PC-9 (cell line): Measurements from ENCODE around the gene XCL2. TPM values are rescaled to one million over a fixed set of nuclear protein-coding genes. Genes with fewer than 3 reads are reported as not detected.
"Not testable (repeated sequence)": the region's sequence is repeated elsewhere in the genome, so short reads cannot be mapped to it uniquely, and the experiment has no call there.

Experiments used
- BruUV-seq: library from RNA; stranded (reverse); fragments of 400-500 nt; replicated peaks from 2 replicates; lab custom pipeline; 2021; lab: Mats Ljungman, UMichigan
- CTCF ChIA-PET: fragments of 300-600 bp; sonication (Branson Sonifier 250); formaldehyde crosslinking; loops from one replicate; lab custom pipeline; 2022; ENCODE audit warnings: antibody characterized with exemption; lab: Charles Lee
- POLR2A ChIA-PET: fragments of 300-600 bp; sonication (Branson Sonifier 250); formaldehyde crosslinking; loops from one replicate; lab custom pipeline; 2022; ENCODE audit warnings: antibody characterized with exemption; ENCODE audit not compliant: unreplicated experiment; lab: Charles Lee
- DNase-seq, 2 experiments: peaks; one replicate each; pipeline versions ENCODE4 v3.0.0 to v3.0.0-alpha.2; 2015 to 2022; ENCODE audit warnings: mixed read lengths in 1 of 2
- H2AFZ ChIP-seq: fragments of 200-600 bp; sonication (generic); 2 replicates; pipeline ENCODE4 v1.8.1; 2017; ENCODE audit warnings: antibody characterized with exemption
- H3F3A ChIP-seq: fragments of 200-600 bp; sonication (generic); 2 replicates; pipeline ENCODE4 v1.8.1; 2017; ENCODE audit warnings: antibody characterized with exemption, mild to moderate bottlenecking, low read depth; ENCODE audit not compliant: insufficient read depth
- H3K27ac ChIP-seq: fragments of 200-600 bp; sonication (generic); 2 replicates; pipeline ENCODE4 v1.6.1; 2016; ENCODE audit warnings: mixed run types
- H3K27me3 ChIP-seq: fragments of 200-600 bp; sonication (generic); 2 replicates; pipeline ENCODE4 v1.6.1; 2016; ENCODE audit warnings: low read depth, mixed run types; ENCODE audit not compliant: insufficient read depth
- H3K36me3 ChIP-seq: fragments of 200-600 bp; sonication (generic); 2 replicates; pipeline ENCODE4 v1.6.1; 2016; ENCODE audit warnings: low read depth, mixed run types
- H3K4me1 ChIP-seq: fragments of 200-600 bp; sonication (generic); replicated peaks from 2 replicates; pipeline ENCODE4 v1.6.1; 2016; ENCODE audit warnings: mixed run types; ENCODE audit not compliant: insufficient read depth
- H3K4me2 ChIP-seq: fragments of 200-600 bp; sonication (generic); 2 replicates; pipeline ENCODE4 v1.6.1; 2017; ENCODE audit warnings: mixed run types
- H3K4me3 ChIP-seq: fragments of 200-600 bp; sonication (generic); 2 replicates; pipeline ENCODE4 v1.6.1; 2016; ENCODE audit warnings: mixed run types
- H3K79me2 ChIP-seq: fragments of 200-600 bp; sonication (generic); 2 replicates; pipeline ENCODE4 v1.6.1; 2017; ENCODE audit warnings: low read depth, mixed run types
- H3K9me2 ChIP-seq: fragments of 200-600 bp; sonication (generic); 2 replicates; pipeline ENCODE4 v1.8.1; 2017; ENCODE audit warnings: mild to moderate bottlenecking; ENCODE audit not compliant: insufficient read depth
- H3K9me3 ChIP-seq: fragments of 200-600 bp; sonication (generic); 2 replicates; pipeline ENCODE4 v1.8.1; 2016; ENCODE audit warnings: low read depth; ENCODE audit not compliant: insufficient read depth
- H4K20me1 ChIP-seq: fragments of 200-600 bp; sonication (generic); 2 replicates; pipeline ENCODE4 v1.8.1; 2017; ENCODE audit not compliant: insufficient read depth
- EZH2 ChIP-seq: fragments of 200-600 bp; sonication (generic); IDR thresholded peaks from 2 replicates; pipeline ENCODE4 v1.8.0; 2017; ENCODE audit warnings: antibody characterized with exemption, low read depth
- intact Hi-C: fragments of 100-400 bp; cut with micrococcal nuclease; formaldehyde crosslinking; loops from one replicate; pipeline ENCODE4 v1.10.0; 2022; ENCODE audit not compliant: unreplicated experiment
- total RNA-seq: library from RNA; stranded (reverse); gene quantifications from 2 replicates; pipeline ENCODE4 v1.2.3, GENCODE V29; 2021
- TF ChIP-seq, protein P1 (sequence below): fragments of 200-600 bp; sonication (generic); conservative IDR thresholded peaks from 2 replicates; pipeline ENCODE4 v1.6.1; 2017; ENCODE audit warnings: mixed run types, antibody characterized with exemption, mild to moderate bottlenecking, moderate library complexity

XCL2 gene
- total RNA-seq, 1 experiment from 2014 or later, result not detected

DNA sequence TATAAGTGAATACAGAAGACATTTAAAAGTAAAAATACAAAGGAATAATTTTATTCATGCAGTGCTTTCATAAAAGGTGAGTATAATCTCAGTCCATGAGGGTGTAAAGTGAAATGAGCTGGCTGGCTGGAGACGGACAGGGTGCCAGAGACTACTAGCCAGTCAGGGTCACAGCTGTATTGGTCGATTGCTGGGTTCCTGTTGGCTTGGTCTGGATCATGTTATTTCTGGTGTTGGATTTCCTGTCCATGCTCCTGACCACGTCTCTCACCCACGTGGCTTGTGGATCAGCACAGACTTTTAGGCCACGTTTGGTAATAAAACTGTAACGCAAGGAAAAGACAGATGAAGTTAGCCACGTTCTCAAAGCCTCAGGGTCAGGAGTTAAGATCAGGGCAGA lies 3.0 kb downstream of the XCL2 start:
- BruUV-seq, H3K36me3 ChIP-seq, H3K4me2 ChIP-seq, POLR2A ChIA-PET, DNase-seq, intact Hi-C loops, H3K27ac ChIP-seq, H3K27me3 ChIP-seq, H3K9me2 ChIP-seq, H3K4me1 ChIP-seq, H2AFZ ChIP-seq, CTCF ChIA-PET, H3F3A ChIP-seq, H3K79me2 ChIP-seq, H4K20me1 ChIP-seq, H3K9me3 ChIP-seq, H3K4me3 ChIP-seq: not testable (repeated sequence)

DNA sequence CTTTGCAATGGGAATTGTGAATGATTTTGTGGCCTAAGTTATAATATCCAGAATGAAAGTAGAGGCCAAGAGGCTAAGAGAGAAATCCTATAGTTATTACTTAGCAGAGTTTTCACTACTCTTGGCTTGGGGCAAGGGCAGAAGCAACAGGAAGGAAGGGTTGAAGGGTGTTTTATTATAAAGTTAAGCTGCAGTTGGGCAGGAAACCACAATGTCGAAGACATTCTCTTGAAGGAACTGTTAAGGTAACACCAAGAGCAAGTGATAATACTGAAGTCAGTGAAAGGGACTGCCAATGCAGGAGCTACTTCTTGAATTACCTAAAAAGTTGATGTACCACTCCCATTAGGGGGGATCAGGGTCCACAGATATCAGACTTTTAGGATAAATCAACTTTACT lies 8.3 kb downstream of the XCL2 start:
- POLR2A ChIA-PET, result no interaction called here
- H3K79me2 ChIP-seq, result no peaks in the 10 kb centered on the region
- no peak overlapping the region for H3K4me2 ChIP-seq
- no peaks in the 10 kb centered on the region for H3F3A ChIP-seq
- H2AFZ ChIP-seq, result no peak overlapping the region
- CTCF ChIA-PET, result no interaction called here
- no peaks in the 10 kb centered on the region for H3K9me2 ChIP-seq
- no peaks in the 10 kb centered on the region for H3K4me1 ChIP-seq
- no peaks in the 10 kb centered on the region for H3K36me3 ChIP-seq
- no TSS peak for BruUV-seq
- H3K4me3 ChIP-seq, result no peak overlapping the region
- intact Hi-C loops, result no loop called here
- no peak overlapping the region for H3K27ac ChIP-seq
- no peak for DNase-seq
- no peaks in the 10 kb centered on the region for H3K9me3 ChIP-seq
- TF ChIP-seq EZH2, result no peak
- TF ChIP-seq, protein P1, sequence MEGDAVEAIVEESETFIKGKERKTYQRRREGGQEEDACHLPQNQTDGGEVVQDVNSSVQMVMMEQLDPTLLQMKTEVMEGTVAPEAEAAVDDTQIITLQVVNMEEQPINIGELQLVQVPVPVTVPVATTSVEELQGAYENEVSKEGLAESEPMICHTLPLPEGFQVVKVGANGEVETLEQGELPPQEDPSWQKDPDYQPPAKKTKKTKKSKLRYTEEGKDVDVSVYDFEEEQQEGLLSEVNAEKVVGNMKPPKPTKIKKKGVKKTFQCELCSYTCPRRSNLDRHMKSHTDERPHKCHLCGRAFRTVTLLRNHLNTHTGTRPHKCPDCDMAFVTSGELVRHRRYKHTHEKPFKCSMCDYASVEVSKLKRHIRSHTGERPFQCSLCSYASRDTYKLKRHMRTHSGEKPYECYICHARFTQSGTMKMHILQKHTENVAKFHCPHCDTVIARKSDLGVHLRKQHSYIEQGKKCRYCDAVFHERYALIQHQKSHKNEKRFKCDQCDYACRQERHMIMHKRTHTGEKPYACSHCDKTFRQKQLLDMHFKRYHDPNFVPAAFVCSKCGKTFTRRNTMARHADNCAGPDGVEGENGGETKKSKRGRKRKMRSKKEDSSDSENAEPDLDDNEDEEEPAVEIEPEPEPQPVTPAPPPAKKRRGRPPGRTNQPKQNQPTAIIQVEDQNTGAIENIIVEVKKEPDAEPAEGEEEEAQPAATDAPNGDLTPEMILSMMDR, result no peak
- H4K20me1 ChIP-seq, result no peaks in the 10 kb centered on the region
- no peaks in the 10 kb centered on the region for H3K27me3 ChIP-seq

DNA sequence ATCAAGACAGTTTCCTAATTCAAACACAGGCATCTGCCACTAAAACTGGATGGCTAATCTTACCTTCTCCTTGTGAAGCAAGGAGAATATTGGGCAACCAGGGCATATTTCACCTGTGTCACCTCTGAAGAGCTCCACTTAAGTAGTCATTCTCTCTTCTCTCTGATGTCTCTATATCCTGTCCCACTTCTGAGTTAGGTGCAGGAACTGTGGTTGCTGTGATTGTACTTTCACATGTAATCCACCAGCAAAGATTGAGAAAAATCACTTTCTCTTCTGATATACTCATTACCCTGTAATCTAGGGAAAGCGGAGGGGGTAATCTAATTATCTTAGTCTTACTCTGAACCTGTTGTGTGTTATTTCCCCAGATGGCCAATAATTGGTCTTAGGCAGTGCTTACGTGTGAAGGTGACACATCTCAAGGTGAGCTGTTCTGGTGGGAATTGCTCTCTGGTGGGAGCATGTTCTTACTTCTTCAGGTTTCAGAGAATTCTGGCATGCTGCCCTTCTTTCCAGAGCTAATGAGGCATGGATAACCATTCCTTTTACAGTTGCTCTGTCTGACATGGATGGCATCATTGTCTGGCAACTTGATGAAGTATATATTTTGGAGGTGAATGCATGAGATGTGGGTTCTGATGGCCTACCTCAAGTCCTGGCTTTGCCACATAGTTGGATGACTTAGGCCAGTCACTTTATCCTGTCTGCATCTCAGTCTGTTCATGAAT lies 12.0 kb downstream of the XCL2 start:
- Histone ChIP-seq H3K79me2 (no peaks in the 10 kb centered on the region), H2AFZ (no peak overlapping the region), H3K4me2 (no peak overlapping the region), H3K4me3 (no peak overlapping the region), H3K4me1 (no peaks in the 10 kb centered on the region), H3K9me3 (no peaks in the 10 kb centered on the region), H4K20me1 (no peaks in the 10 kb centered on the region), H3K9me2 (no peaks in the 10 kb centered on the region), H3F3A (no peaks in the 10 kb centered on the region), H3K27me3 (no peaks in the 10 kb centered on the region), H3K36me3 (no peaks in the 10 kb centered on the region), H3K27ac (no peak overlapping the region)
- no peak for DNase-seq
- POLR2A ChIA-PET, result no interaction called here
- intact Hi-C loops, result no loop called here
- TF ChIP-seq EZH2, result no peak
- TF ChIP-seq, protein P1, result no peak
- CTCF ChIA-PET, result no interaction called here
- BruUV-seq, result no TSS peak

DNA sequence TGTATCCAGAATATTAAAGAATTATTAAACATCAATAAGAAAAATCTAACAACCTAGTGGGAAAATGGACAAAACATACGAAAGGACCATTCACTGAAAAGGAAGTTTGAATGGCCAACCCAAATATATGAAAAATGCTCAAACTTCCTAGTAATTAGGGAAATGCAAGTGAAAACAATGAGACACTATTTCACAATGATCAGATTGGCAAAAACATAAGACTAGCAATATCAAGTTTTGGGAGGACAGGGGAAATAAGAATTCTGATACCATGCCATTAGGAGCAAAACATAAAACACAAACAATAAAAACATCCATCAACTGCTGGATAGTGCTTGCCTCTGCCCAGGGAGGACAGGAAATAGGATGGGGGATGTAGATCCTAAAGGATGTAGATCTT lies 14.3 kb downstream of the XCL2 start:
- Histone ChIP-seq H3K9me3 (no peaks in the 10 kb centered on the region), H3K36me3 (no peaks in the 10 kb centered on the region), H3F3A (no peaks in the 10 kb centered on the region), H3K9me2 (no peaks in the 10 kb centered on the region), H3K27me3 (no peaks in the 10 kb centered on the region), H3K79me2 (no peaks in the 10 kb centered on the region), H3K4me1 (no peaks in the 10 kb centered on the region), H3K4me3 (no peak overlapping the region), H3K27ac (no peak overlapping the region), H3K4me2 (no peak overlapping the region), H4K20me1 (no peaks in the 10 kb centered on the region), H2AFZ (no peak overlapping the region)
- CTCF ChIA-PET, result no interaction called here
- DNase-seq, result no peak
- intact Hi-C loops, result no loop called here
- POLR2A ChIA-PET, result interaction anchor here (0.7 kb wide), 1 partner anchor 739 kb away, joined by 4 read pairs; no protein-coding TSS in a partner anchor
- BruUV-seq, result no TSS peak
- TF ChIP-seq EZH2, result no peak
- TF ChIP-seq, protein P1, result no peak
